HTR-8/SVneo (cell line): ENCODE results near the gene DBNL.
"Not testable (repeated sequence)": the region's sequence is repeated elsewhere in the genome, so short reads cannot be mapped to it uniquely, and the experiment has no call there.

Experiments used
- DNase-seq: peaks from one replicate; pipeline ENCODE4 v3.0.0; 2011; ENCODE audit warnings: low spot score, mixed read lengths; ENCODE audit not compliant: insufficient read length
- FAIRE-seq: peaks from 2 replicates; lab custom pipeline; 2011; peaks lifted over from hg19 to GRCh38; lab: Jason Lieb, UNC

The DBNL gene

DNA sequence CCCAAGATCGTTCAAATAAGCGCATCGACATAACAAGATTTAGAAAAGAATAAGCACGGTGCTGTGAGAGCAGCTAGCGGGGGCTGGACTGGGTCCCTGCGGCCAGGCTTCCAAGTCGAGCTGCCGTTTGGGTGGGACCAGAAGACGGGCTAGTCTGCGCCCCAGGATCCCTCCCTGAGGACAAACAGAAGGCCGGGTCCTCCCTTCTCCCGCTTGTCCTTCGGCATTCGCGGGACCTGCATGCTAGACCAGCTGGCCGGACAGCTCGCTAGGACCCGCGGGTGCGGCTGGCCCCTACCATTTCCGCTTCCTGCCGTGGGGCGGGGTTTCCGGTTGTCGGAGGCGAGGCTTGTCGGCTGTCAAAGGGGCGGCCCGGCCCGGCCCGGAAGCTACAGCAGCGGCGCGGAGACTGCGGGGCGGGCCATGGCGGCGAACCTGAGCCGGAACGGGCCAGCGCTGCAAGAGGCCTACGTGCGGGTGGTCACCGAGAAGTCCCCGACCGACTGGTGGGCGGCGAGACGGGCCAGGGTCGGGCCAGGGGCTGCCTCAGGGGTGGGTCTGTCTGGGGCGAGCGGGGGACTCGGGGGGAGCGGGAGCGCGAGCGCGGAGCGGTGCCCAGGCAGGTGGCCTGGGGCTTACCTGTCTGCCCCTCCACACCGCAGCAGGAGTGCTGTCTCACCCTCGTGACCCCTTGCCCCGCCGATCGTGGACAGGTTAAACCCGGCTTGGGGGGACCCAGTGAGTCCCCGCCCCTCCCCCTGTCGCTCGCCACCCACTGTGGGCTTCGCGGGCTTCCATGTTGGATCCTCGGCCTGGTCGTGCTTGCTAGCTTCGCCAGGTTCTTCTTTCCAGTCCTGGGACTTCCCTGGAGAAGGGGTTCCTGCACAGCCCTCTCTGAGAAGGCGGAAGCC, at the start of gene DBNL:
TSS of gene DBNL (plus strand) at position 388 of the 911 bp plus-strand sequence. CDS start at position 424, 36 bp downstream.
- peak; percentile 93 for DNase-seq

DNA sequence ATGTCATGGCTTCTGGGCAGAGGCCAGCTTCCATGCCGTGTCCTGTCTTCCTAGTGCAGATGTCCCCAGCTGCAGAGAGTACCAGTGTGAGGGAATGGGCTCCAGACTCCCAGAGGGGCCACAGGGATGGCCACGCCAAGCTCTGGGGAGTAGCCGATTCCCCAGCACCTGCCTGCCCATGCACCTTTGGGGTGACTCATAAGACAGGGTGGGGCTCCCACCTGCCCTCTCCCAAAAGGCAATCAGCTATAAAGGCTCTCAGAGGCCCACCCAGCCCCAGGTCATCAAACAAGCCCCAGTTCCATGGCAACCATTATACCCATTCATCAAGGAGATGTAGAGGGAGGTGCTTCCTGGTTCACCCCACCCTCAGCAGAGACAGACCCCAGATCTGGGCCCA, 47.0 kb upstream of the DBNL start, which contains the start of gene SPDYE1:
TSS of gene SPDYE1 (plus strand) at position 366 of the 400 bp plus-strand sequence. CDS start 2,053 bp downstream, outside the sequence.
- FAIRE-seq, DNase-seq: not testable (repeated sequence)

More for the DNA sequence above, at the start of gene DBNL:
- FAIRE-seq: peak; percentile 38

DNA sequence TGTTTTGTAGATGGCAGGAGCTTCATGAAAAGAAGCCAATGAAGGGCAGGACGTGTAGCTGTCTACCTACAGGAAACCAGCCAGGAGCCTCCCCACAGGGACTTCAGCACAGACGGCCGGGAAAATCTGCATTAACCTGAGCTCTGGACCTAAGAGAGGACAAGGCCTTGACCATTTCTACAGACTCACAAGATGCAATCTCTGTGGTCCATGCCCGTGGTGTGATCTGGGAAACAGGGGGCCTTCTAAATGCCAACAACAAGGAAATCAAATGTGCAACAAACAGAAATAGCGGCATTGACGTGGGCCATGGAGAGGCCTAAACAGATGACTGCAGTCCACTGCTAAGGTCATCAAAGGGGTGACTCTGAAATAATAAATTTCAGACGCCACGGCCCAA, 32.4 kb upstream of the DBNL start:
- not testable (repeated sequence) for FAIRE-seq, DNase-seq

DNA sequence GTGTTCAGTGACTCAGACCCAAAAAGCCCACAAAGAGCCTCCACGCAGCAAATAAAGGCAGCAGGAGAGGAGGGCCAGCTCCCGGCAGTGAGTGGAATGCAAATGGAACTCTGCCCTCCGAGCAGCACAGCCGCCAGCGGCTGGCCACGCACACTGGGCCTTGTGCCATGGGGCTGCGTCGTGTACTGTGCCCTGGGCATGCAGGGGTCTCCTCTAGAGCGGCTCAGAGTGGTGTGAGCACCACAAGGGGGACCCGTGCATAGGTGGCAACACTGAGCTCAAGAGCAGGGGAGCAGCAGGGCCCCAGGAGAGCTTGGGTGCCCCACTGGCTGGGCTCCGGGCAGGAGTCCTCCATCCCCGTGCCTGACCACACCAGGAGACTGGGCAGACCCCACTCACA, 29.4 kb upstream of the DBNL start:
- not testable (repeated sequence) for FAIRE-seq, DNase-seq

DNA sequence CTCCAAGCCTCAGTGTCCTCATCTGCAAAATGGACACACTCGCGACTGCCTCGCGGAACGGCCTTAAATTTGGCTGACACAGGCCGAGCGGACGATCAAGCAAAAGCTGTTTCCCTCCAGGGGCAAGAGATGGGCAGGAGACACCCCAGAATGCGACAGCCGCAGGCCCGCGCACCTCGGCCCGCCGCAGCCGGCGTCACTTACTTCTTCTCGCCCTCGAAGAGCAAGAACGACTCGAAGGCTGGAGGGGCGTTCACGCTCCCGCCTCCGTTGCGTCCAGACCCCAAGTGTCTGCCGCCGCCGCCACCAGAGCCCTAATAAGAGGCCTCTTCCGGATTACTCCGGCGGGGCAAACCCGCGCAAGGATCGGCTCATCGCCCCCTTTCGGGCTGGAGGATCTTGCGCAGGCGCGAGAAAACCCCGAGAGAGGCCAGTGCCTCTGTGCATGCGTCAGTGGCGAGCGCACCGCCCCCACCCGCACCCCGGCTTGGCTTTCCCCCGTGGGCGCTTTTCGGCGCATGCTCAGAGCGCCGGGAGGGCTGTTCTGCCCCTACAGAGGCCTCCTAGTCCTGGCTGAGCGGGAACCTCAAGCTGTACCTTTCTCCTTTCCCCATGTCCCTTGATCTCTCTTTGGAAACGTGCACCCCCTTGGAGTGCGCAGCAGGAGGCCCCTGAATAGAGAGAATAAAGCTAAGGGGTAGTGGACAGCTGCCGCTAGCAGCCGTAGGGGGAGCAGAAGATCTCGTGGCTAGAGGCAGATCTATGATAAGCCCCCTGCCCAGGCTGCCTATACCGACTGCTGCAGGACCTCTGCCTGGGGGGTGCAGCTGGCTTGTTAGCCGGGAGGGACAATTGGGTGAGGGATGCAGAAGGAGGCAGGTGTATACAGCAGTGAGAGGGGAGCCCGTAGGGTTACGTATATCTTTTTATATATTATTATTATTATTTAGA, 25.4 kb upstream of the DBNL start:
- FAIRE-seq: not testable (repeated sequence)
- DNase-seq: peak; percentile 95

DNA sequence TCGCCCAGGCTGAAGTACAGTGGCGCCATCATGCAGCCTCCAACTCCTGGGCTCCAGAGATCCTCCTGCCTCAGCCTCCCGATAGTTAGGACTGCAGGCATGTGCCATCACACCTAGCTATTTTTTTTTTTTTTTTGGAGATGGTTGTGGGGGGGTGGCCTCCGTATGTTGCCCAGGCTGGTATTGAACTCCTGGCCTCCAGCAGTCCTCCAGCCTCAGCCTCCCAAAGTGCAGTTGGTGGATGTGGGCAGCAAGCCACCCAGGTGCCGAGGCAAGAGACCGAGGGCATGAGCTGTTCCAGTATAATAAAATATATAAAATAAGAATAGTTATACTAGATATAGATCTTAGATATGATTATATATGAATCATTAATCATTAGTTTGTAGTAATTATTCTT, 24.7 kb upstream of the DBNL start:
- DNase-seq, FAIRE-seq: not testable (repeated sequence)

DNA sequence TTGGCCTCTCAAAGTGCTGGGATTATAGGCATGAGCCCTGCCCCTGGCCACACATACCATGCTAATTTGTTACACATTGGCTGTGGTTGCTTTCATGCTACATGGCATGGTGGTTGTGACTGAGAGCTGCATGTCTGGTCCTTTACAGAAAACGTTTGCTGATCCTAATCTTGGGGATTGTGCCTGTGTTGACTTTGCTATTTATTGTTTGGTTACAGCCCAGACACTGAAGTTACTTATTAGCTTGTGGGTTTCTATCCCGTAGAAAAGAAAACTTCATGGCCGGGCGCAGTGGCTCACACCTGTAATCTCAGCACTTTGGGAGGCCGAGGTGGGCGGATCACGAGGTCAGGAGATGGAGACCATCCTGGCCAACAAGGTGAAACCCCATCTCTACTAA, 22.4 kb upstream of the DBNL start:
- FAIRE-seq: not testable (repeated sequence)

DNA sequence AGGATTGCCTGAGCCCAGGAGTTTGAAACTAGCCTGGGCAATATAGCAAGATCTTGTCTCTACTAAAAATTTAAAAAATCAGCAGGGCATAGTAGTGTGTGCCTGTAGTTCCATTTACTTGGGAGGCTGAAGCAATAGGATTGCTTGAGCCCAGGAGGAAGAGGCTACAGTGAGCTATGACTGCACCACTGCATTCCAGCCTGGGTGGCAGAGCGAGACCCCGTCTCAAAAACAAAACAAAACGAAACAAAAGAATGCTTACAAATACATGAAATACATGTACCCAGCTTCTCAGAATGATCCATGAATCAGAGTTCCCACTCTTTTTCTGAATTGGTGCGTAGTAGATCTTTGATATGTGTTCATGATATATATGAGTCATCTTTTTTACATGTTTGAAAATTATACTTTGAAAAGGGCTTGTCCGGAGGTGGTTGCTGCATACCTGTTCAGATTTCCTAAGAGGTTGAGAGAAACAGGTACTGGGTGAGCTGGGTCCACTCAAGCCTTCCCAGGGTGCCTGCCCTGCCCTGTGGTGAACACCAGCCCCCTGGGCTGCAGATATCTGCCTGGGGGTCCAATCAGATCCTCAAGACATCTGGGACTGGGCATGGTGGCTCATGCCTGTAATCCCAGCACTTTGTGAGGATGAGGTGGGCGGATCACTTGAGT, 21.6 kb upstream of the DBNL start:
- DNase-seq, FAIRE-seq: not testable (repeated sequence)

More for the DNA sequence above, 22.4 kb upstream of the DBNL start:
- DNase-seq: not testable (repeated sequence)

DNA sequence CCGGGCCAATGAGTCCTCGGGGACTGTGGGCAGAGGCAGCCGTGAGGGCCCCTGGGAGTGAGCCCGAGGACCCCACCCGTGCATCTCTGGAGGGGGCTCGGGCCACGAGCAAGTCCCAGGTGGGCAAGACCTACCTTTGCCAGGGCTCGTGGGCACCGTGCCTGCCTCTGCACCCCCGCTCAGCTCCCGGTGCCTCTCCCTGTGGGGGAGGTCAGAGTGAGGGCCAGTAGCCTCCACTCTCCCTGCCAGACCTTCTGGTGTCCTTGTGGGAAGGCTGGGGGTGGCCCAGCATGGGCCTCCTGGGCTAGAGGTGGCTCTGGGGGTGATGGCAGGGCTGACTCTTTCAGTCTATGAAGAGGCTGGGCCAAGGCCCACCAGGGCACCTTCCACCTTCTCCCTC, 15.1 kb upstream of the DBNL start:
- not testable (repeated sequence) for DNase-seq, FAIRE-seq

DNA sequence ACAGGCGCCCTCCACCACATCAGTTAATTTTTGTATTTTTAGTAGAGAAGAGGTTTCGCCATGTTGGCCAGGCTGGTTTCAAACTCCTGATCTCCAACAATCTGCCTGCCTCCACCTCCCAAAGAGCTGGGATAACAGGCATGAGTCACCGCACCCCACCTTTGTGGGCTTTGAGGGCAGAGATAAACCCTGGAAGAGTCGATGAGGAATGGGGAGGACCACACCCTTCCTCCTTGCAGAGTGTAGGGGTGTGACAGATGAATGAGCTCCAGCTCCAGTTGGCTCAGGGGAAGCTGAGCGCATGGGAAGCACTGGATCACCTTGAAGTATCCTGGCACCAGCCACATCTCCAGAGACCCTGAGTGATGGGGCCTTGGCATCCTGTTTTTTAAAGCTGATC, 14.5 kb upstream of the DBNL start:
- not testable (repeated sequence) for FAIRE-seq, DNase-seq

DNA sequence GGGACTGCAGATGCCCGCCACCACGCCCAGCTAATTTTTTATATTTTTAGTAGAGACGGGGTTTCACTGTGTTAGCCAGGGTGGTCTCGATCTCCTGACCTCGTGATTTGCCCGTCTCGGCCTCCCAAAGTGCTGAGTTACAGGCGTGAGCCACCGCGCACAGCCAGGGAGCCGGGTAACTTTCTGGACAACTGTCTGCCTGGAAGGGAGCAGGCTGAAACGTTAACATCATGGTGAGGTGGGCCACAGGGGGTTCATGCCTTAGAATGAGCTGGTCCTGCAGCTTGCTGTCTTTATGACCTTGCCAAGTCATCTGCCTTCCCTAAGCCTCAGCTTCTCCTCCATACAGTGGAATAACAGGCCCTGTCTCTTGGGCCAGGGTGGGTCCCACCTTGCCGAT, 13.2 kb upstream of the DBNL start:
- DNase-seq, FAIRE-seq: not testable (repeated sequence)

DNA sequence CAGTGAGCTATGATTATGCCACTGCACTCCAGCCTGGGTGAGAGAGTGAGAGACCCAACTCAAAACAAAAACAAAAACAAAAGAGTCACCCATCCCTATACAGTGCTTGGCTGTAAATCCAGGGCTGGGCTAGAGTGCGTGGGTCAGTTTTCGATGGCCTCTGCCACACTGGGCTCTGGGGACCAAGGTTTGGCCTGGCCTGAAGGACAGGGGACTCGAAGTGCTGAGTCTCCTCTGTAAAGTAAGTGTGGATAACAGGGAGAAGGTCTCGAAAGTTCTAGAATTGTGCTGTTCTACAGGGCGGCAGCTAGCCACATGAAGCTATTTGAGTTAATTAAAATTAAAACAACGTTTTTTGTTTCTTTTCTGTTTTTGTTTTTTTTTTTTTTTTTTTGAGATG, 12.5 kb upstream of the DBNL start:
- FAIRE-seq: not testable (repeated sequence)

DNA sequence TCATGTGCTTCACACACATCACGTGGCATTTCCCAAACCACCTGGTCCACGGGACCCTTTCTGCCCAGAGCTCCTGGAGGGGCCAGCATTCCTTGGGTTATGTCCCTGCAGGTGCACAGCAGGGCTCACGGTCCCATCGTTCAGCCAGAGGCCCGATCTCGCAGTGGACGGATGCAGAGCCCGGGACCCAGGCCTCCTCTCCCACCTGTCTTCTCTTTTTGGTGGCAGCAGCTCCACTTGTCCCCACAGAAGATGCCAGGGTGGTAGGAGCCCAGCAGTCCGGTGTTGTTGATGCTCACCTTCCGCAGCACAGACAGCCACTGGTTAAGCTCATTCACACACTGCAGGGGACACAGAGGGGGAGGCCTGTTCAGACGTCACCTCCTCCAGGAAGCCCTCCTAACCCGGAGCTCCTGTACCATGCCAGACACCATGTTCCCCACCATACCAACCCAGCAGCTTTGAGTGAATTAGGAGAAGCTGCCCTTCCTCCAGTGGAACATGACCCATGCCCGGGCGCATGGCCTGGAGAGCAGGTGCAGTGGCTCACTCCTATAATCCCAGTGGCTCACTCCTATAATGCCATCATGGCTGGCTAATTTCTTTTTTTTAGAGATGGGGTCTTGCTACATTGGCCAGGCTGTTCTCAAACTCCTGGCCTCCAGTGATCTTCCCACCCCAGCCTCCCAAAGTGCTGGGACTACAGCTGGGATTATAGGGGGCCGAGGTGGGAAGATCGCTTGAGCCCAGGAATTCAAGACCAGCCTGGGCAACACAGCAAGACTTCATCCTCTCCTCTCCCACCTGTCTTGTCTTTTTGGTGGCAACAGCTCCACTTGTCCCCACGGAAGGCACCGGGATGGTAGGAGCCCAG, 10.3 kb upstream of the DBNL start:
- not testable (repeated sequence) for DNase-seq, FAIRE-seq

More for the DNA sequence above, 12.5 kb upstream of the DBNL start:
- DNase-seq: not testable (repeated sequence)

DNA sequence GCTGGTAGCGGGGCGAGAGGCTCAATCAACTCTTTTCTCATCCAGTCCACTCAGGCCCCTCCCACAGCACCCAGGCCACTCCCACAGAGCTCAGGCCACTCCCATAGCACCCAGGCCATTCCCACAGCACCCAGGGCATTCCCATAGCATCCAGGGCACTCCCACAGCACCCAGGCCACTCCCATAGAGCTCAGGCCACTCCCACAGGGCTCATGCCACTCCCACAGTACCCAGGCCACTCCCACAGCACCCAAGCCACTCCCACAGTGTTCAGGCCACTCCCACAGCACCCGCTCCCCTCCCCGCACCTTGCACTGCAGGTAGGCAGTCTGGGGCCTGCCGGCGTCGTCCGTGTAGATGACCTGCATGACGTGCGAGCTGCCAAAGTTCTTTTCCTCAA, 8.1 kb upstream of the DBNL start:
- DNase-seq, FAIRE-seq: not testable (repeated sequence)

DNA sequence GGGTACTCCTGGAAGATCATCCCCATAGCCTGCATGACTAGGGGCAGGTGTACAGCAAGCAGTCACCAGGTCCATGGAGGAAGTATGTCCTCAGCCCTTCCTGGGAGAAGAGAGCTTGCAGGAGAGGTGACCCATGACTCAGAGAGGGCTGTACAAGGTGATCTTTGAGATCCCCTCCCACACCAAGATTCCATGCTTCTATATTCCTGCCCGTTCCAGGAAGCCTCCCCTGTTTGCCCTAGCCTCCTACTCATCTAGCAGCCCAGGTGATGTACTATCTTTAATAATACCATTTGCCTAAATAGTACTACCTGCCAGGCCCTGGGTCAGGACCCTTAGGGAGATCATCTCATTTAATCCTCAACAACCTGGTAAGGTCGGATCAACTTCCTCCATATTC, 6.6 kb upstream of the DBNL start:
- not testable (repeated sequence) for FAIRE-seq, DNase-seq

DNA sequence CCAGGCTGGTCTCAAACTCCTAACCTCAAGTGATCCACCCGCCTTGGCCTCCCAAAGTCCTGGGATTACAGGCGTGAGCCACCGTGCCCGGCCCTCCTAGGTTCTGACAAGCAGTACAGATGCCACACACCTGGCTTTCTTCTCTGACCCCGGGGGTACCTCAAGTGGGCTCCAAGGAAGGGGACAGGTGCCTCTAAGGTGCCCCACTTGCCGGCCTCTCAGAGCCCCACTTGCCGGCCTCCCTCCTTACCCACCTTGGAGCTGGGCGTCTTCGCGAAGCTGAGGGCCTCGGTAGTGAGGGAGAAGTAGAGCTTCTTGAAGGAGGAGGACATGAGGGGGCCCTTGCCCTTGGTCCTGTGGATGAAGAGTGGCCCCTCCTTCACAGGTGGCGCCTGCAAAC, 5.9 kb upstream of the DBNL start:
- not testable (repeated sequence) for DNase-seq, FAIRE-seq

DNA sequence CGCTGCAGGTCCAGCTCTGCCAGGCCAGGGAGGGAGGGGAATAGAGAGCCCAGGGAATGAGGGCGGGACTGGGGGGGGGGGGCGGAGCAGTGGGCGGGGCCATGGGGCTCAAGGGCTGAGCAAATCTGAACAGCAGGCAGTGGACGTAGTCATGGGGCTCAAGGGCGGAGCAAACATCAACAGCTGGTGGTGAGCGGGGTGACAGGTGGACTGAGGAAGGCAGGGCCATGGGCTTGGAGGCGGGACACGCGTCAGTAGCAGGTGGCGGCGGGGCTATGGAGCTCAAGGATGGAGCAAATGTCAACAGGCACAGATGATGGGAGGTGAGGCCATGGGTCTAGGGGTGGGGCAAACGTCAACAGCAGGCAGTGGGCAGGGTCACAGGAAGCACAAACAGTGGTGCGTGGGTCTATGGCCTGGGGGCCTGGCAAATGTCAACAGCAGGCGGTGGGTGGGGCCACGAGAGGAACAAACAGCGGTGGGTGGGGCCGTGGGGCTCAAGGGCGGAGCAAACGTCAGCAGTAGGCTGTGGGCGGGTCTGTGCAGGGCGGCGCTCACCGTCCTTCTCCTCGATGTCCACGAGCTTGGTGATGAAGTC, 5.4 kb upstream of the DBNL start:
- DNase-seq, FAIRE-seq: not testable (repeated sequence)
